ENCODE results near the gene NPAS2.

Gene NPAS2

GRCh38 chr2:100968146-100969145, 148.5 kb downstream of the NPAS2 start:
- H3K4me1 ChIP-seq (ENCODE audit: control insufficient read depth in 5 of 5, insufficient read depth in 5 of 5, low read length in 5 of 5), result no peaks in the 10 kb centered on the region
- H3K4me3 ChIP-seq (ENCODE audit: low read depth in 1 of 5, low read length in 5 of 5), result no peak overlapping the region
- no peaks in the 10 kb centered on the region for H3K9me3 ChIP-seq (ENCODE audit: control insufficient read depth in 5 of 5, low read length in 5 of 5)
- no peak overlapping the region for H3K27ac ChIP-seq (ENCODE audit: low read depth, low read length)
- H3K9ac ChIP-seq (ENCODE audit: low read length in 5 of 5), result no peak overlapping the region
- H3K36me3 ChIP-seq (ENCODE audit: control insufficient read depth in 5 of 5, insufficient read depth in 5 of 5, low read length in 5 of 5), result peaks cover 0 to 11% (median 0%) of the 10 kb centered on the region in 5 donors
- peaks cover 0 to 2% (median 0%) of the 10 kb centered on the region in 5 donors for H3K27me3 ChIP-seq (ENCODE audit: control insufficient read depth in 5 of 5, insufficient read depth in 4 of 5, low read length in 5 of 5)

DNA sequence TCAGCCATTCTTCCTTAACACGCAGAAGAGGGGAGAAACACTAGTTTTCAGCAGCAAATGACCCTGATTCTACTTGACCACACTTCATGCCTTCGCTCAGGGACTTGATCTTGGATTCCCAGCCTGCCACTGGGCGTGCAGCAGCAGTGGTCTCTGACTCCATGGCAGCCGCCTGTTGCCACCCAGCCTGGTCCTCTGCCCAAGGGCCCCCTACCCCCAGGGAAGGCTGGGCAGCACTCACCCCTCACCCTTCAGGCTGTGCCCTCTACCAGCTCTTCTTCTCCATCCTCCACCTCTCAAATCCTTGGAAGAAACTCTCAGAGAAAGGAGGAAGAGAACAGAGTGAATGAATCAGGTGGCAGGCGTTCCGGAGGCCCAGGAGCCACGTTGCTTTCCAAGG, 150.1 kb downstream of the NPAS2 start:
- H3K9me3 ChIP-seq (ENCODE audit: control insufficient read depth in 5 of 5, low read length in 5 of 5), result no peaks in the 10 kb centered on the region
- no peak overlapping the region for H3K27ac ChIP-seq (ENCODE audit: low read depth, low read length)
- H3K4me3 ChIP-seq (ENCODE audit: low read depth in 1 of 5, low read length in 5 of 5), result no peak overlapping the region
- peaks cover 0 to 13% (median 0%) of the 10 kb centered on the region in 5 donors for H3K36me3 ChIP-seq (ENCODE audit: control insufficient read depth in 5 of 5, insufficient read depth in 5 of 5, low read length in 5 of 5)
- H3K4me1 ChIP-seq (ENCODE audit: control insufficient read depth in 5 of 5, insufficient read depth in 5 of 5, low read length in 5 of 5), result no peaks in the 10 kb centered on the region
- H3K9ac ChIP-seq (ENCODE audit: low read length in 5 of 5), result no peak overlapping the region
- peaks cover 0 to 2% (median 0%) of the 10 kb centered on the region in 5 donors for H3K27me3 ChIP-seq (ENCODE audit: control insufficient read depth in 5 of 5, insufficient read depth in 4 of 5, low read length in 5 of 5)

GRCh38 chr2:100971221-100971620, 151.3 kb downstream of the NPAS2 start:
- H3K9ac ChIP-seq (ENCODE audit: low read length in 5 of 5), result no peak overlapping the region
- no peak overlapping the region for H3K27ac ChIP-seq (ENCODE audit: low read depth, low read length)
- no peak overlapping the region for H3K4me3 ChIP-seq (ENCODE audit: low read depth in 1 of 5, low read length in 5 of 5)
- H3K27me3 ChIP-seq (ENCODE audit: control insufficient read depth in 5 of 5, insufficient read depth in 4 of 5, low read length in 5 of 5), result peaks cover 0 to 2% (median 0%) of the 10 kb centered on the region in 5 donors
- H3K9me3 ChIP-seq (ENCODE audit: control insufficient read depth in 5 of 5, low read length in 5 of 5), result no peaks in the 10 kb centered on the region
- H3K36me3 ChIP-seq (ENCODE audit: control insufficient read depth in 5 of 5, insufficient read depth in 5 of 5, low read length in 5 of 5), result peaks cover 0 to 19% (median 0%) of the 10 kb centered on the region in 5 donors
- no peaks in the 10 kb centered on the region for H3K4me1 ChIP-seq (ENCODE audit: control insufficient read depth in 5 of 5, insufficient read depth in 5 of 5, low read length in 5 of 5)

DNA sequence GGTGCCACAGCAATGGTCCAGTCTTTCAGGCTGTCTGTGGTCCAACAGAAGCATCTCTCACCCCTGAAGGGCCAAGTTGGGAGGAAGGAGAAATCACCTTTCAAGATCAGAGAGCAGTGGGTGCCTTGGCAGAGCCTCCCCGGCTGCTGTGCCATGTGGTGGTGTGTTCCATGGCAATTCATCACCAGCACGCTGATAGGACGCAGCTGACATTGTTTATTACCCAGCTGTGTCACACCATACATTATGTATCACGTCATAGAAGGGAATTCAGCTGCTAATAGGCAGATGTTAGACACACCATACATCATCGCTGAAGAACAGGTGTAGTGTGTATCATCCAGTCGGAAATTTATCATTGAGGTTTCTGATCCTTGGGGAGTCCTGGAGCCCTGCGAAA, 152.5 kb downstream of the NPAS2 start:
- no peaks in the 10 kb centered on the region for H3K4me1 ChIP-seq (ENCODE audit: control insufficient read depth in 5 of 5, insufficient read depth in 5 of 5, low read length in 5 of 5)
- H3K27ac ChIP-seq (ENCODE audit: low read depth, low read length), result no peak overlapping the region
- no peak overlapping the region for H3K9ac ChIP-seq (ENCODE audit: low read length in 5 of 5)
- H3K4me3 ChIP-seq (ENCODE audit: low read depth in 1 of 5, low read length in 5 of 5), result no peak overlapping the region
- H3K27me3 ChIP-seq (ENCODE audit: control insufficient read depth in 5 of 5, insufficient read depth in 4 of 5, low read length in 5 of 5), result peaks cover 0 to 2% (median 0%) of the 10 kb centered on the region in 5 donors
- H3K9me3 ChIP-seq (ENCODE audit: control insufficient read depth in 5 of 5, low read length in 5 of 5), result no peaks in the 10 kb centered on the region
- peaks cover 0 to 21% (median 0%) of the 10 kb centered on the region in 5 donors for H3K36me3 ChIP-seq (ENCODE audit: control insufficient read depth in 5 of 5, insufficient read depth in 5 of 5, low read length in 5 of 5)

DNA sequence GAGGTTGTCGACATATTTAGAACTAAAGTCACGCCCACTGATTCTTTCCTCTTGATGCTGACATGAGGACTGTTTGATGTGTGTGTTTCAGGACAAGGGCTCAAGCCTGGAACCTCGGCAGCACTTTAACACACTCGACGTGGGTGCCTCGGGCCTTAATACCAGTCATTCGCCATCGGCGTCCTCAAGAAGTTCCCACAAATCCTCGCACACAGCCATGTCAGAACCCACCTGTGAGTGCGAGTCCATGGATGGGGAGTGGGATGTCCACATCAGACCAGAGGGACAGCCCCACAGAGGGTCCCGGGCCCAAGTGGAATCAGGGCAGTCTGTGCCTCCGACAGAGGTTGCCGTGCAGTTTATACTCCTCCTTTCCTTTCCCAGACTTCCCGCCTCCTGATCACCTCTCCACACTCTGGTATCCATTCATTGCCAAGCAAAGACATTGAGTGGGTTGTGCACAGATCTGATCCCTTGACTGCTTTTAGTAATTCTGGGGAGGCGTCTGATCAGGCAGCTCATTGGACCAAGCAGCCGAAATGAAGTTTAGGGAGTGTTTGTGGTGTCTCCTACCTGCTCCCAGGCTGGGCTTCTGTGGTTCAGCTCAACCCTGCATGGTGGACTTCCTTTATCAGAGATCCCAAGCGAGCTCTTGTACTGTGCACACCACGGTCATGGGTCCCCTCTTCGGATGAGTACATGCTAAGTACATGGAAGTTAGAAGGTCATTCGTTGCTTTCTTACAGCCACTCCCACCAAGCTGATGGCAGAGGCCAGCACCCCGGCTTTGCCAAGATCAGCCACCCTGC, 155.0 kb downstream of the NPAS2 start:
- Histone ChIP-seq H3K27me3 (ENCODE audit: control insufficient read depth in 5 of 5, insufficient read depth in 4 of 5, low read length in 5 of 5) (peaks cover 0 to 2% (median 0%) of the 10 kb centered on the region in 5 donors), H3K4me1 (ENCODE audit: control insufficient read depth in 5 of 5, insufficient read depth in 5 of 5, low read length in 5 of 5) (no peaks in the 10 kb centered on the region), H3K4me3 (ENCODE audit: low read depth in 1 of 5, low read length in 5 of 5) (no peak overlapping the region), H3K27ac (ENCODE audit: low read depth, low read length) (no peak overlapping the region), H3K36me3 (ENCODE audit: control insufficient read depth in 5 of 5, insufficient read depth in 5 of 5, low read length in 5 of 5) (peaks cover 0 to 19% (median 0%) of the 10 kb centered on the region in 5 donors), H3K9ac (ENCODE audit: low read length in 5 of 5) (no peak overlapping the region), H3K9me3 (ENCODE audit: control insufficient read depth in 5 of 5, low read length in 5 of 5) (no peaks in the 10 kb centered on the region)

GRCh38 chr2:100975521-100975785, 155.5 kb downstream of the NPAS2 start:
- Histone ChIP-seq H3K27ac (ENCODE audit: low read depth, low read length) (no peak overlapping the region), H3K4me1 (ENCODE audit: control insufficient read depth in 5 of 5, insufficient read depth in 5 of 5, low read length in 5 of 5) (no peaks in the 10 kb centered on the region), H3K4me3 (ENCODE audit: low read depth in 1 of 5, low read length in 5 of 5) (no peak overlapping the region), H3K9ac (ENCODE audit: low read length in 5 of 5) (no peak overlapping the region), H3K36me3 (ENCODE audit: control insufficient read depth in 5 of 5, insufficient read depth in 5 of 5, low read length in 5 of 5) (peaks cover 0 to 19% (median 0%) of the 10 kb centered on the region in 5 donors), H3K9me3 (ENCODE audit: control insufficient read depth in 5 of 5, low read length in 5 of 5) (no peaks in the 10 kb centered on the region), H3K27me3 (ENCODE audit: control insufficient read depth in 5 of 5, insufficient read depth in 4 of 5, low read length in 5 of 5) (peaks cover 0 to 2% (median 0%) of the 10 kb centered on the region in 5 donors)

DNA sequence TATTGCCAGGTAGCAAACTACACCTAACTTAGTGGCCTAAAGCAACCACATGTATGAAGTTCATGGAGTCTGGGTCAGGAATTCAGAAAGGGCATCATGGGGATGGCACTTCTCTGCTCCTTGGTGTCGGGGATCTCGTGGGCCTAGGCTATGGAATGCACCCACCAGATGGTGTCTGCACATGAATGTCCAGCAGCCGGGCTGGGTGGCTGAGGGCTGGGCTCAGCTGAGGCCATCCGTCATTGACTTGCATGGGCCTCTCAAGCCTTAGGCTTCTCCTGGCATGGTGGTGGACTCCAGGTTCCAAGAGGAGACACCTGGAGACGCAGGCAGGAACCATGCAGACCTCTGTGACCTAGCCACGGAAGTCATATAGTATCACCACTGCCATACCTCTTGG, 156.1 kb downstream of the NPAS2 start:
- Histone ChIP-seq H3K36me3 (ENCODE audit: control insufficient read depth in 5 of 5, insufficient read depth in 5 of 5, low read length in 5 of 5) (peaks cover 0 to 16% (median 0%) of the 10 kb centered on the region in 5 donors), H3K9me3 (ENCODE audit: control insufficient read depth in 5 of 5, low read length in 5 of 5) (no peaks in the 10 kb centered on the region), H3K27ac (ENCODE audit: low read depth, low read length) (no peak overlapping the region), H3K4me3 (ENCODE audit: low read depth in 1 of 5, low read length in 5 of 5) (no peak overlapping the region), H3K9ac (ENCODE audit: low read length in 5 of 5) (no peak overlapping the region), H3K4me1 (ENCODE audit: control insufficient read depth in 5 of 5, insufficient read depth in 5 of 5, low read length in 5 of 5) (peaks cover 0 to 3% (median 0%) of the 10 kb centered on the region in 5 donors), H3K27me3 (ENCODE audit: control insufficient read depth in 5 of 5, insufficient read depth in 4 of 5, low read length in 5 of 5) (peaks cover 0 to 2% (median 0%) of the 10 kb centered on the region in 5 donors)

DNA sequence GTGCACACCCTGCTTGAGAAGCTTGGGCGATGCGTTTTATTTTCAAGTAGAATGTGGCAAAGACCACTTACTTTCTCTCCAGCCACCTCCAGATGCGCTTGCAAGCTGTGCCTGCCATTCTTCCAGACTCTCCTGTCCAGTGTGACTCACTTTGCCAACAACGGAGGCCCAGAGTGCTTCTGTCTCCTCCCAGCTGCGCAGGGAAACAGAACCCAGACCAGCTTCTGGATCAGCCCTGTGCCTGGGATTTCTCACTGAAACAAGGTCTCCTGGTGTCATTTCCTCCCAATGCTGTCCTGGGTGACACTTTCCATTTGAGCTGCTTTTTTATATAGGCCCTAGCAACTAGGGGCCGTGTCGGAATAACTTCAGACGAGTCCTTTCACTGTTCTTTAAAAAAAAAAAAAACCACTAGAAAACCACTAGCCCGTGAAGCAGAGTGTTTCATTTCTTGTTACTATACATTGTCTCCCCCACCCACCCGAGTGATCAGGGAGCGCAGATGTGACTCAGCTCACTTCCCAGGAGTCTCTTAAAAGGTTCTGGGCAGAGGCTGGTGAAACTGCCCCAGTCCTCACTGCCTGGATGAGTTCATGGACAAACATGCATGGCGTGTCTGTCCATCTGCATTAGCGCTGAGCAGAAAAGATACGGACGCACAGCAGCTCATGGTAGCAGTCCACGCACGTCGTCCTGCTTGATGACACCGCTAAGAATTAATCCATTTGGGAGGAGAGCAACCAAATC, 156.9 kb downstream of the NPAS2 start:
- Histone ChIP-seq H3K4me1 (ENCODE audit: control insufficient read depth in 5 of 5, insufficient read depth in 5 of 5, low read length in 5 of 5) (peaks cover 0 to 5% (median 0%) of the 10 kb centered on the region in 5 donors), H3K36me3 (ENCODE audit: control insufficient read depth in 5 of 5, insufficient read depth in 5 of 5, low read length in 5 of 5) (peaks cover 0 to 16% (median 0%) of the 10 kb centered on the region in 5 donors), H3K4me3 (ENCODE audit: low read depth in 1 of 5, low read length in 5 of 5) (no peak overlapping the region), H3K27me3 (ENCODE audit: control insufficient read depth in 5 of 5, insufficient read depth in 4 of 5, low read length in 5 of 5) (peaks cover 0 to 2% (median 0%) of the 10 kb centered on the region in 5 donors), H3K27ac (ENCODE audit: low read depth, low read length) (no peak overlapping the region), H3K9me3 (ENCODE audit: control insufficient read depth in 5 of 5, low read length in 5 of 5) (no peaks in the 10 kb centered on the region), H3K9ac (ENCODE audit: low read length in 5 of 5) (no peak overlapping the region)

DNA sequence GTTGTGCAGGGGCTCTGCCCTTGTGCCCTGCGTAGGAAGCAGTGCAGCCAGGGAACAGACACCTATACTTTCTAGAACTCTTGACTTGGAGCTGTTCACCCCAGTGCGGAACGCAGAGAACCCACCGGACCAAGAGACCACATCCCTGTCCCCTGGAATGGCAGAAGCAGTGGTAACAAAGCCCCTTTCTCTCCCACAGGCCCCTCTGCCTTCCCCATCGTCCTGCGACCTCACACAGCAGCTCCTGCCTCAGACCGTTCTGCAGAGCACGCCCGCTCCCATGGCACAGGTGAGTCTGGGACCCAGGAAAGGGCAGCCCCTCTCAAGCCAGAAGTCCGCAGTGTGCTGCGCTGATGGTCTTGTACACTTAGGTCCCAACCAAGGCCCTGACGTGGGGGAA, 157.6 kb downstream of the NPAS2 start:
- H3K36me3 ChIP-seq (ENCODE audit: control insufficient read depth in 5 of 5, insufficient read depth in 5 of 5, low read length in 5 of 5), result peaks cover 0 to 18% (median 4%) of the 10 kb centered on the region in 5 donors
- no peaks in the 10 kb centered on the region for H3K27me3 ChIP-seq (ENCODE audit: control insufficient read depth in 5 of 5, insufficient read depth in 4 of 5, low read length in 5 of 5)
- no peak overlapping the region for H3K4me3 ChIP-seq (ENCODE audit: low read depth in 1 of 5, low read length in 5 of 5)
- peaks cover 0 to 5% (median 0%) of the 10 kb centered on the region in 5 donors for H3K4me1 ChIP-seq (ENCODE audit: control insufficient read depth in 5 of 5, insufficient read depth in 5 of 5, low read length in 5 of 5)
- no peak overlapping the region for H3K27ac ChIP-seq (ENCODE audit: low read depth, low read length)
- no peaks in the 10 kb centered on the region for H3K9me3 ChIP-seq (ENCODE audit: control insufficient read depth in 5 of 5, low read length in 5 of 5)
- no peak overlapping the region for H3K9ac ChIP-seq (ENCODE audit: low read length in 5 of 5)

All from subcutaneous abdominal adipose tissue (tissue), 5 donors.